ENCODE measurements around the gene MFSD6.

DNA sequence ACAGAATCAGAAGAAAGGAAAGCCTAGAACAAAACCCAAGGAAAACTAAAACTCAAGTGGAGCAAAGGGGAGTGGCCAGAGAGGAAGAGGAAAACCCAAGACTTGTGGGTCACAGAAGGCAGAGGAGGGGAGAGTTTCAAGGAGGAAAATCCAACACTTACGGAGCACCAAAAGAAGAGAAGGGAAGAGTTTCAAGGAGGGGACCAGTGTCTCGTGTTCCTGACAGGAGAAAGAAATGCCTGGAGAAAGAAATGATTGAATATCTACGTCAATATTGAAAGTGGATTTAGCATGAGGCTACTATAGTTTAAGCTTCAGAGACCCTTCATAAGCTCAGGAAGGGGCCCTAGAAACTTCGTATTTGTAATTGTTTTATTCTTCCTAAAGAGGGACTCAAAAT is 1.4 kb upstream of the MFSD6 start:
- TF ChIP-seq CTCF (IDR thresholded peaks at IDR 0.05): no peak
- no peak for TF ChIP-seq POLR2A (IDR thresholded peaks at IDR 0.05)

All from esophagus squamous epithelium (tissue), 4 donors.